ENCODE measurements around the gene SOAT1. TPM values are rescaled to one million over a fixed set of nuclear protein-coding genes. Genes with fewer than 3 reads are reported as not detected.

Gene SOAT1
- total RNA-seq, 1 donor from 2014 or later, result 111 TPM

- Mint-ChIP-seq H3K9me3 (ENCODE audit: unreplicated experiment) (no peaks in the 10 kb centered on the region), H3K27ac (ENCODE audit: unreplicated experiment) (no peak overlapping the region), H3K27me3 (ENCODE audit: low read depth, unreplicated experiment) (no peaks in the 10 kb centered on the region), H3K4me1 (ENCODE audit: low read depth, unreplicated experiment) (peaks cover 20% of the 10 kb centered on the region), H3K36me3 (ENCODE audit: low read depth, unreplicated experiment) (peaks cover 7% of the 10 kb centered on the region), H3K4me3 (ENCODE audit: unreplicated experiment) (no peak overlapping the region)
- no peaks in the 10 kb centered on the region for H3K27me3 ChIP-seq (ENCODE audit: insufficient read depth, low read length)
- no peaks in the 10 kb centered on the region for H3K9me3 ChIP-seq (ENCODE audit: insufficient read depth, low read depth, low read length)
- no peak for TF ChIP-seq EZH2 (IDR thresholded peaks at IDR 0.05; ENCODE audit: insufficient read depth, low read length)
- no peak for TF ChIP-seq CTCF (IDR thresholded peaks at IDR 0.05; ENCODE audit: insufficient read depth, low read depth, low read length)
- no peaks in the 10 kb centered on the region for H4K20me1 ChIP-seq (ENCODE audit: insufficient read depth, low read length)
- no peak overlapping the region for H3K27ac ChIP-seq (ENCODE audit: low read depth, low read length)
- H3K4me3 ChIP-seq (ENCODE audit: insufficient read depth, low read depth, low read length), result no peak overlapping the region
- H3K4me1 ChIP-seq (ENCODE audit: insufficient read depth, low read length), result peaks cover 9% of the 10 kb centered on the region
- peaks cover 3% of the 10 kb centered on the region for H3K36me3 ChIP-seq (ENCODE audit: insufficient read depth, low read length)
- FAIRE-seq, result no peak
- H2AFZ ChIP-seq (ENCODE audit: low read depth, low read length), result no peak overlapping the region
- H3K9ac ChIP-seq (ENCODE audit: low read length), result no peak overlapping the region
- H3K79me2 ChIP-seq (ENCODE audit: insufficient read depth, low read length), result peaks cover 75% of the 10 kb centered on the region
- no peak overlapping the region for H3K4me2 ChIP-seq (ENCODE audit: low read length)
- DNase-seq (ENCODE audit: low read depth), result no peak
Observed at GRCh38 chr1:179314928-179315327, 21.3 kb downstream of the SOAT1 start.

- H3K79me2 ChIP-seq (ENCODE audit: insufficient read depth, low read length), result peaks cover 85% of the 10 kb centered on the region
Observed at GRCh38 chr1:179318491-179318890, 24.9 kb downstream of the SOAT1 start.

More at GRCh38 chr1:179318491-179318890, 24.9 kb downstream of the SOAT1 start:
- no peak overlapping the region for H3K9ac ChIP-seq (ENCODE audit: low read length)
- no peak overlapping the region for H3K4me2 ChIP-seq (ENCODE audit: low read length)
- no peaks in the 10 kb centered on the region for H3K9me3 ChIP-seq (ENCODE audit: insufficient read depth, low read depth, low read length)
- H2AFZ ChIP-seq (ENCODE audit: low read depth, low read length), result no peak overlapping the region
- no peak for DNase-seq (ENCODE audit: low read depth)
- Mint-ChIP-seq H3K36me3 (ENCODE audit: low read depth, unreplicated experiment) (peaks cover 15% of the 10 kb centered on the region), H3K27ac (ENCODE audit: unreplicated experiment) (no peak overlapping the region), H3K9me3 (ENCODE audit: unreplicated experiment) (no peaks in the 10 kb centered on the region), H3K4me3 (ENCODE audit: unreplicated experiment) (no peak overlapping the region), H3K4me1 (ENCODE audit: low read depth, unreplicated experiment) (no peaks in the 10 kb centered on the region), H3K27me3 (ENCODE audit: low read depth, unreplicated experiment) (no peaks in the 10 kb centered on the region)
- no peak overlapping the region for H3K27ac ChIP-seq (ENCODE audit: low read depth, low read length)
- no peaks in the 10 kb centered on the region for H4K20me1 ChIP-seq (ENCODE audit: insufficient read depth, low read length)
- H3K4me3 ChIP-seq (ENCODE audit: insufficient read depth, low read depth, low read length), result no peak overlapping the region
- no peaks in the 10 kb centered on the region for H3K4me1 ChIP-seq (ENCODE audit: insufficient read depth, low read length)
- FAIRE-seq, result no peak
- peaks cover 3% of the 10 kb centered on the region for H3K36me3 ChIP-seq (ENCODE audit: insufficient read depth, low read length)
- no peaks in the 10 kb centered on the region for H3K27me3 ChIP-seq (ENCODE audit: insufficient read depth, low read length)
- no peak for TF ChIP-seq EZH2 (IDR thresholded peaks at IDR 0.05; ENCODE audit: insufficient read depth, low read length)
- TF ChIP-seq CTCF (IDR thresholded peaks at IDR 0.05; ENCODE audit: insufficient read depth, low read depth, low read length), result no peak
